Activated CD8-positive, alpha-beta T cell treated with anti-CD3 and anti-CD28 coated beads for 36 hours (primary cell): ENCODE measurements around the gene SPTBN1. TPM values are rescaled to one million over a fixed set of nuclear protein-coding genes. Genes with fewer than 3 reads are reported as not detected.

Experiments
- ATAC-seq: fragments of 200-7000 bp; cut with Tn5 transposase; one replicate; pipeline ENCODE4 v1.10.0; 2021; ENCODE audit warnings: mild to moderate bottlenecking, moderate library complexity
- CTCF ChIA-PET: fragments of 350-600 bp; sonication (Branson Sonifier 250); formaldehyde crosslinking; loops from one replicate; lab custom pipeline; 2021; ENCODE audit warnings: antibody characterized with exemption; lab: Charles Lee
- POLR2A ChIA-PET: fragments of 350-600 bp; sonication (Branson Sonifier 250); formaldehyde crosslinking; loops from one replicate; lab custom pipeline; 2021; ENCODE audit warnings: antibody characterized with exemption; lab: Charles Lee
- DNase-seq: peaks from one replicate; pipeline ENCODE4 v3.0.0-alpha.2; 2020
- H3K27ac Mint-ChIP-seq: one replicate; pipeline ENCODE4 v1.8.0; 2021; ENCODE audit warnings: mild to moderate bottlenecking, mixed read lengths
- H3K27me3 Mint-ChIP-seq: one replicate; pipeline ENCODE4 v1.8.0; 2021; ENCODE audit warnings: mixed read lengths
- H3K36me3 Mint-ChIP-seq: one replicate; pipeline ENCODE4 v1.8.0; 2021; ENCODE audit warnings: low read depth, mixed read lengths
- H3K4me1 Mint-ChIP-seq: one replicate; pipeline ENCODE4 v1.8.0; 2021; ENCODE audit warnings: low read depth, mixed read lengths
- H3K4me3 Mint-ChIP-seq: one replicate; pipeline ENCODE4 v1.8.0; 2021; ENCODE audit warnings: mild to moderate bottlenecking, moderate library complexity, mixed read lengths
- H3K9me3 Mint-ChIP-seq: one replicate; pipeline ENCODE4 v1.8.0; 2021; ENCODE audit warnings: mixed read lengths
- intact Hi-C: fragments of 100-400 bp; cut with micrococcal nuclease; formaldehyde crosslinking; loops from one replicate; pipeline ENCODE4 v1.10.0; 2022
- total RNA-seq, 2 experiments: library from RNA; stranded (reverse); gene quantifications; one replicate each; pipeline ENCODE4 v1.2.3, GENCODE V29; 2021
- TF ChIP-seq, protein P1 (sequence below): fragments of 200-600 bp; IDR thresholded peaks from one replicate; pipeline ENCODE4 v1.8.0; 2022; ENCODE audit warnings: antibody characterized with exemption, mild to moderate bottlenecking

The SPTBN1 gene
- total RNA-seq, 2 experiments from 2014 or later: 91.8 to 91.9 TPM

DNA sequence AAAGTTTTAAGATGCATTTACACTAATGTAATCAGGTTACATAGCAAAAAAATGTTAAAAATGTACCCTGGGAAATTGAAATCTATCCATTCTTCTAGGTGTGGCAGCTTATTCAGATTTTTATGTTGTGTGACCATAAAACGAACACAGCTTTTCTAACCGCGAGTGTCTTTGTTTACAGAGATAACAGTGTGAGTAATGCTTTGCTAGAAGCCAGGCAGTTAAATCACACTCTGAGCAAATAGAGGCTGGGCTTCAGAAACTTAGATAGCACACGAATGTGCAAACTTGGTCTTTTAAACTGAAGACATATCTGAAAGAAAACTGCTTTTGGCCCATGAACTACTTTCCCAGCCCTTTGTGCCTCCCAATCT is 116.1 kb downstream of the SPTBN1 start:
- DNase-seq (no peak), ATAC-seq (peak; percentile 24)
- peaks cover 5% of the 10 kb centered on the region for H3K9me3 Mint-ChIP-seq
- TF ChIP-seq, protein P1, sequence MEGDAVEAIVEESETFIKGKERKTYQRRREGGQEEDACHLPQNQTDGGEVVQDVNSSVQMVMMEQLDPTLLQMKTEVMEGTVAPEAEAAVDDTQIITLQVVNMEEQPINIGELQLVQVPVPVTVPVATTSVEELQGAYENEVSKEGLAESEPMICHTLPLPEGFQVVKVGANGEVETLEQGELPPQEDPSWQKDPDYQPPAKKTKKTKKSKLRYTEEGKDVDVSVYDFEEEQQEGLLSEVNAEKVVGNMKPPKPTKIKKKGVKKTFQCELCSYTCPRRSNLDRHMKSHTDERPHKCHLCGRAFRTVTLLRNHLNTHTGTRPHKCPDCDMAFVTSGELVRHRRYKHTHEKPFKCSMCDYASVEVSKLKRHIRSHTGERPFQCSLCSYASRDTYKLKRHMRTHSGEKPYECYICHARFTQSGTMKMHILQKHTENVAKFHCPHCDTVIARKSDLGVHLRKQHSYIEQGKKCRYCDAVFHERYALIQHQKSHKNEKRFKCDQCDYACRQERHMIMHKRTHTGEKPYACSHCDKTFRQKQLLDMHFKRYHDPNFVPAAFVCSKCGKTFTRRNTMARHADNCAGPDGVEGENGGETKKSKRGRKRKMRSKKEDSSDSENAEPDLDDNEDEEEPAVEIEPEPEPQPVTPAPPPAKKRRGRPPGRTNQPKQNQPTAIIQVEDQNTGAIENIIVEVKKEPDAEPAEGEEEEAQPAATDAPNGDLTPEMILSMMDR: no peak
- ChIA-PET CTCF (interaction anchor here (0.5 to 2.4 kb wide), 4 partner anchors 9 to 26 kb away, joined by 3 to 15 read pairs (median 6); no protein-coding TSS in a partner anchor), POLR2A (interaction anchor here (0.7 to 9.1 kb wide), 11 partner anchors 8 to 100 kb away, joined by 3 to 100 read pairs (median 4); no protein-coding TSS in a partner anchor)
- H3K4me3 Mint-ChIP-seq: peak overlapping the region; percentile 43
- intact Hi-C loops: loop anchor here (2.0 to 10.0 kb wide), 3 partner anchors 13 to 653 kb away; no protein-coding TSS in a partner anchor
- peaks cover 89% of the 10 kb centered on the region for H3K4me1 Mint-ChIP-seq
- H3K27me3 Mint-ChIP-seq: no peaks in the 10 kb centered on the region
- H3K27ac Mint-ChIP-seq: peak overlapping the region; percentile 96
- peaks cover 23% of the 10 kb centered on the region for H3K36me3 Mint-ChIP-seq

DNA sequence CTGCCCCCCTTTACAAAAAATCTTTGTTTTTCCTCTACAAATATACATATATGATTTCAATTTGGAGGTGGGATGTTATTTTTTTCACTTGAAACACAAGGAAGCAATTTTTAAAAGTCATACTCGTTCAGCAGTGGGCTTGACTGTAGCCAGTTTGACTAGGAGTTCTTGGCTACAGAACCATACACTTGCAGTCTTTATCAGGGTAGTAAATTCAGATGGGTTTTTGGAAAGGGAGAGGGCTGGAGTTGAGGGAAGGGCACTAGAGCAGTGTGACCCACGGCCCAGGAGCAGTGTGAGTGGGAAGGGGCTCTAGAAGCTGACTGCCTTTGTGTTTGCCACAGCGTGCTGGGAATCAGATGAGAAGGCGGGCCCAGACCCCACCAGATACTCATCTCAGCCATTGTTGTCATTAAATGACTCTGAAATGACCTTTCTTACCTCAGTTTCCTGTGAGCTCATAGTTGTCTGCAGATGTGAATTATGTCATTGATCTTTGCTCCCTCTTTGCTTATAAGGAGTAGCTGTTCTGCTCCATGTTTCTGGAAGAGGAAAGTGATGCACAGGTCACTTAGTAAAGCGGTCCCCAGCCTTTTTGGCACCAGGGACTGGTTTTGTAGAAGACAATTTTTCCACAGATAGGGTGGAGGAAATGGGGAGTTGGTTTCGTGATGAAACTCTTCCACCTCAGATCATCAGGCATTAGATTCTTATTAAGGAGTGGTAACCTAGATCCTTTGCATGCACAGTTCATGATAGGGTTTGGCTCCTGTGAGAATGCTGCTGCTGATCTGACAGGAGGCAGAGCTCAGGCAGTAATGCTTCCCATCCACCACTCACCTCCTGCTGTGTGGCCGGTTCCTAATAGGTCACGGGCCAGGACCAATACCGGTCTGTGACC is 116.8 kb downstream of the SPTBN1 start:
- Mint-ChIP-seq H3K9me3 (peaks cover 5% of the 10 kb centered on the region), H3K36me3 (peaks cover 23% of the 10 kb centered on the region), H3K4me1 (peaks cover 92% of the 10 kb centered on the region), H3K27me3 (no peaks in the 10 kb centered on the region), H3K4me3 (peak overlapping the region; percentile 43), H3K27ac (peak overlapping the region; percentile 96)
- intact Hi-C loops: loop anchor here (2.0 to 10.0 kb wide), 3 partner anchors 14 to 652 kb away; no protein-coding TSS in a partner anchor
- DNase-seq (peak; percentile 79), ATAC-seq (peak; percentile 32)
- TF ChIP-seq, protein P1: no peak
- ChIA-PET CTCF (interaction anchor here (3.1 to 3.6 kb wide), 2 partner anchors 10 to 13 kb away, joined by 9 to 24 read pairs; no protein-coding TSS in a partner anchor), POLR2A (interaction anchor here (0.9 to 9.1 kb wide), 6 partner anchors 9 to 25 kb away, joined by 3 to 100 read pairs (median 4); no protein-coding TSS in a partner anchor)

GRCh38 chr2:54573537-54573919 is 117.4 kb downstream of the SPTBN1 start:
- CTCF ChIA-PET: interaction anchor here (3.1 to 3.6 kb wide), 2 partner anchors 11 to 14 kb away, joined by 9 to 24 read pairs; no protein-coding TSS in a partner anchor
- POLR2A ChIA-PET: interaction anchor here (0.9 to 9.1 kb wide), 5 partner anchors 8 to 24 kb away, joined by 3 to 100 read pairs (median 3); no protein-coding TSS in a partner anchor
- TF ChIP-seq, protein P1: no peak
- H3K27me3 Mint-ChIP-seq: no peaks in the 10 kb centered on the region
- H3K9me3 Mint-ChIP-seq: peaks cover 5% of the 10 kb centered on the region
- H3K27ac Mint-ChIP-seq: peak overlapping the region; percentile 96
- intact Hi-C loops: loop anchor here (2.0 to 10.0 kb wide), 3 partner anchors 15 to 651 kb away; no protein-coding TSS in a partner anchor
- H3K4me3 Mint-ChIP-seq: peak overlapping the region; percentile 43
- peaks cover 26% of the 10 kb centered on the region for H3K36me3 Mint-ChIP-seq
- H3K4me1 Mint-ChIP-seq: peaks cover 95% of the 10 kb centered on the region
- DNase-seq (no peak), ATAC-seq (no peak)

- ATAC-seq: peak; percentile 59
- intact Hi-C loops: loop anchor here (5.0 to 10.0 kb wide), 2 partner anchors 33 to 651 kb away; no protein-coding TSS in a partner anchor
- Mint-ChIP-seq H3K27me3 (no peaks in the 10 kb centered on the region), H3K4me1 (peaks cover 97% of the 10 kb centered on the region), H3K4me3 (peak overlapping the region; percentile 43), H3K36me3 (peaks cover 26% of the 10 kb centered on the region), H3K9me3 (peaks cover 5% of the 10 kb centered on the region), H3K27ac (peak overlapping the region; percentile 96)
- DNase-seq: peak; percentile 78
- CTCF ChIA-PET: interaction anchor here (1.0 to 3.6 kb wide), 5 partner anchors 11 to 35 kb away, joined by 3 to 24 read pairs (median 4); no protein-coding TSS in a partner anchor
- TF ChIP-seq, protein P1: no peak
- POLR2A ChIA-PET: interaction anchor here (0.6 to 9.1 kb wide), 5 partner anchors 11 to 27 kb away, joined by 3 to 100 read pairs (median 4); no protein-coding TSS in a partner anchor
These were observed 118.2 kb downstream of the SPTBN1 start for GRCh38 chr2:54574107-54574859.
